C1 segment of cervical spinal cord (tissue), 14 donors: ENCODE results near the gene NPAS3.

Experiments used
- DNase-seq, 14 donors: peaks; one replicate each; lab custom pipeline; 2025; lab: John Stamatoyannopoulos, UW

NPAS3 gene

DNA sequence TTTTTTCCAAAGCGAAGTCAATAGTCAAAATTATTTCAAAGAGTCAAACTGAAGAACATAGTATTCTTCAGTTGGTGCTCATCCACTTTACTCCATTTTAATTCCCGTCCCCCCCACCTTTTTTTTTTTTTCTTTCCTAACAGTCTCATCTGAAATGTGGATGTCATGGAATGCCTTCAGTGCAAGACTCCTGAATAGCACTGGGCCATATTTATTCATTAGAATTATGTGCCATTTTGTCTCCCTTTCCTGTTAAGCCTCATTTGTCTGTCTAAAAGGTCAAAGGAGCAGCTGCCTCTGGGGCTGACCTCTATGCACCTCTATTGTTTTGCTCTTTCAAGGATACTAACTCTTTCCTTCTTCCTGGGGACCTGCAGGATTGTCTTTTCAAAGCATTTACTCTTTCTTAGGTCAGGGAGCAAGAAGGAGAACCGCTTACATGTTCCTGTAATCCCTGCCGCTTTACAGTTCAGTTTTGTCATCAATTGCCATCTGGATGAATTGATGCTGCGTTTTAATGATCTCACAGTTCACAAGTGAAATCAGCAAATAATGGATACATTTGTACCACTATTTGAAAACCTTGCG is 310.6 kb downstream of the NPAS3 start:
- DNase-seq: no peak

DNA sequence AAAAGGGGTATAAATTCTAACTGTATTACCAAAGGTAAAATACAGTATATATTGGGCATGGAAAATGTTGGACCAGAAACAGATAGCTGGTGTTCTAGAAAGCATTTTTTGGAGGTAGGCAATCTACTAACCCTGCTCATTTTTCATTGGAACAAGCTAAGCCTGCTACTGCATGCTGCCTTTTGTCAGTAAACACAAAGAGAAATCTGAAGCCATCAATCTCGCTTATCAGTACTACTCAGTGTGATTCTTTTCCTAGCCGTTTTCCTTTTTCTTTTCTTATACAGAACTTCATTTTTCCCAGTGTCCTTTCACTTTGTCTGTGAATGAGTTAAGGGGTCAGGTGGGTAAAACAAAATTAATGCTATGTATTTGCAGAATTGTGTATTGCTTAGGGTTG is 312.3 kb downstream of the NPAS3 start:
- no peak for DNase-seq

- no peak for DNase-seq
Observed at GRCh38 chr14:33254342-33254741, 315.7 kb downstream of the NPAS3 start.

DNA sequence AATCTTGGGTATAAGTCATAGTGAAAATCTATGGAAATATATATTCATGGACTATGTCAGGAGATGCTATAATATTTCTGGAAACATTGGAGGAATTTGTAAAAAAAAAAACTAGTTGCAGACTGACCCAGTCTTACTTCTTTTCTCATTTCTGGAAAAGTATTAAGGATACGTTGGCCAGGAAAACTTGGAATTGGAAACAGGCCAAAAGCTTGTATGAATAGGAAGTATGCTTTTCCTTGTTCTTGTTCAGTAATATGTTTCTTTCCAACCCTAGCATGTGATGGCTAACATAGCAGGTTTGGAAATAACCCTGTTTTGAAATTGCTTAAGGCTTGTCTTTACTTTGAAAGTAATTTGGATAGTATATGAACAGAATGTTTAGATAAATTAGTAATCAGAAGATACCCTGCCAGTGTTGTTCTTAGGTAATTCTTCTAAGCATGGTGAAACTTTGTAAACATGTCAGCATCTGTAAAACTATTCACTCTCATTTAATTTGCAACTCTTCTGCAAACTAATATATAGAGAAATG is 316.2 kb downstream of the NPAS3 start:
- DNase-seq: no peak

GRCh38 chr14:33257796-33258195 is 319.1 kb downstream of the NPAS3 start:
- DNase-seq: no peak

DNA sequence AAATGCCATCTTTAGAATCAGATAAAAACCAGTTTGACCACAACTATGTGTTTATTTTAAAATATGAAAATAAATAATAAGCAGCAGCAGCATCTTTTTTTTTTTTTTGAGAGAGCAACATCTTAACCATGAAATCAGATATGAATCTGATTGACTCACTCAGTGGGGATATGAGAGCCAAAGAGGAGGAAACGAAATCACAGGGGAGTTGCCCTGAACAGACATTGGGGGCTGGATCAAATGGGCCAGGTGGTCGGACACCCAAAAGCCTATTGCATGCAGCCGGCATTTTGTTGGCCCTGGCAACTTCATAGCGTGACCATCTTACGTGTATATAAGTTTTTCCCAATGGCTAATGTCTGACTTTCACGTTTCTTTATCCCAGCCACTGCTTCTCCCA is 321.1 kb downstream of the NPAS3 start:
- DNase-seq: no peak

DNA sequence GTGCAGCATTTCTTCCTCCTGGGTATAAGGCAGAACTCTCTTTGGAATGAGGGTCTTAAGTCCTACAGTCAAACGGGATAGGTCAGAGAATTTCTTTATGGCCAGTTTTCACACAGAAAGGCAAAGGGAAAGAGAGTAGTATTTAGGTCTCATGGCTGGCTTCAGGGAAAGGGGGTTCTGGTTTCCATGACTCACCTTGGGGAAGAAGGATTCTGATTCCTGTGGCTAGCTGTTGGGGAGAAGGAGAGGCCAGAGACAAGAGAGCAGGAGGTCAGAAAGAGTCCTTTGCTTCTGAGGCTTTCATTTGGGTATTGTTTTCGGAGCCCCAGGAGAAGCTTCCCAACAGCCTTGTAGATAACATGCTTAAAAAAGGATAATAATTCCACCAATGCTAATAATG is 332.5 kb downstream of the NPAS3 start:
- DNase-seq: no peak

GRCh38 chr14:33271891-33272290 is 333.2 kb downstream of the NPAS3 start:
- DNase-seq: no peak

- no peak for DNase-seq
Observed at GRCh38 chr14:33273978-33274377, 335.3 kb downstream of the NPAS3 start.

DNA sequence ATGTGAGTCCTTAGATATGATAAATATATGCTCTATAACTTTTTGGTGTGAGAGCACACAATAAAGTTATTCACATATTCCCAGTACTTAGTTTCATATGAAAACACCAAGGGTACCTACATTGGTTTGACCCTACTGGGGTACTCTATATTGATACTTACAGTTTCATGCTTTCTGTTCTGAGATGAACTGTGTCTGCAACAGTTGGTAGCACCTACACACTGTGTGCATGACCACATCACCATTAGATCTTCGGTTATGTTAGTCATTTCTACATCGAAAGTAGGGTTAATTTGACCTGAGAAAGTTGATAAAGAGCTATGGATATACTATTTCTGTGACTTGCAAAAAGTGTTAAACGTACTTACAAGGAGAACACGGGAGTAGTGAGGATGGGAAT is 337.2 kb downstream of the NPAS3 start:
- no peak for DNase-seq

GRCh38 chr14:33279865-33280264 is 341.2 kb downstream of the NPAS3 start:
- no peak for DNase-seq

- no peak for DNase-seq
Observed at GRCh38 chr14:33280646-33281045, 342.0 kb downstream of the NPAS3 start.

GRCh38 chr14:33282331-33283230 is 343.9 kb downstream of the NPAS3 start:
- DNase-seq: no peak

GRCh38 chr14:33285902-33286700 is 347.4 kb downstream of the NPAS3 start:
- no peak for DNase-seq

- no peak for DNase-seq
Observed at GRCh38 chr14:33287189-33287588, 348.5 kb downstream of the NPAS3 start.

DNA sequence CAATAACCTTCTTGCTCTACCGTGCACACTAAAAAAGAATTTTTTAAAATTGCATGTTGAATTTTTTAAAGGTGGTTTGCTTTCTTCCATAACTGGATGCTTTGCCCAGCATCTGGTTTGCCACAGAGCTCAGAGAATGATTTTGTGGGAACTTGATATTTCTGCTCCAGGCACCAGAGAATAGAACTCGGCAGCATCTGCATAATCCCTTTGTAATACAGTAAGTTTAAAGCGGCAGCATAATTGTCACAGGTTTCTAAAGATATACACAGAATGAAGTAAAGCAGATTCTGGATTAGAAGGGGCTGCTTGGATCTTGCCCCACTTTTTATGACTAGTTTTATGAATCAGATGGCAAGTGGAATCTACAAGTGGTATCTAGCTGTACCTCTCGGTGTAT is 352.0 kb downstream of the NPAS3 start:
- no peak for DNase-seq

DNA sequence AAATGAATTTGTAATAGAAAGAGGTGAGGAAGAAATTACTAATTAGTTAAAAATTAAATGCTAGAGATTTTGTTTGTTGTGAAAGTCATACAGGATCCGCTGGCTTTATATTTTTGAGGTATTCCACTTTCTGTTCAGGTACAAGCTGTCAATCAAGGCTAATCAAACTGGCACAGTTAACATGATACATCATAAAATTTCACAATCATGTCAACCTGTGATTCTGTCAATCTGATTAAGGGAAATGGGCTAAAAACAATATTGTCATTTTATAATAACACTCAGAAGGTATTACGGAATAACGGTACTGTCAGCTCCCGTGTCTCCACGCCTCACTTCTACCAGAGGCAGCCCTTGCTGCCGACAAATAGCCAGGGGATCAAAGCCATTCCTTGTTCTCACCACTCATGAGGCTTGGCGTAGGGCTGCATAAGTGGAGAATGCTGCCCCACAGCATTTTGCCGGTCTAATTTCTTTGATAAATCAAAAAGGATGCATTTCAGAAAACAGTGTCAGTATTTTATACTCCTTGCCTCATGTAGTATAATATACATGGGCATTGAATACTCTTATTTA is 352.9 kb downstream of the NPAS3 start:
- DNase-seq: no peak

- DNase-seq: no peak
Observed at GRCh38 chr14:33294419-33294818, 355.7 kb downstream of the NPAS3 start.

GRCh38 chr14:33297565-33297964 is 358.9 kb downstream of the NPAS3 start:
- DNase-seq: no peak

DNA sequence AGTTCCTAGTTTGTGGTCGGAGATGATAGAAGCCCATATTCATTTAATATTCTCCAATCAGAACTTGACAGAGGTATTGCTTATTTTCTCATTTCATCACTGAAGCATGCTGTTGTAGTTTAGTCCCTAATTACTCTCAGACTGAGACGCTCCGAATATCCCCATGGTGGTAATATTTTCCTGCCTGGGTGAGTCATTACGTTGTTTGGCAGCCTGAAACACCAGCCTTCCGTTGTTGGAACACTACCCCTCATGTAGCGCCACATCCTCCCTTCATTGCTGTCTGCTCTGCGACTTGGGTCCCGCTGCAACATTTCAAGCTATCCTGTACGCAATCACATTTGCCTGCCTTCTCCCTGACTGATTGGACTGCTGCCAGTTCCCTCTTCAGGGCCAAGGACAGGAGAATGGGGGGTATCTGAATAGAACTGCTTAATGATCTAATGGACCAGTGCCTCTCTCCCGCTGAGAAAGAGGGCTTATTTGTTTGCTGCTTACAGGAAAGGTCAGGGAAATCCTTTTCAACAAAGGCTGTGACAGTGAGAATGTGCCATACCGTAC is 369.1 kb downstream of the NPAS3 start:
- DNase-seq: peak in 9 of 14 donors; percentile 15 to 62 (median 27)

DNA sequence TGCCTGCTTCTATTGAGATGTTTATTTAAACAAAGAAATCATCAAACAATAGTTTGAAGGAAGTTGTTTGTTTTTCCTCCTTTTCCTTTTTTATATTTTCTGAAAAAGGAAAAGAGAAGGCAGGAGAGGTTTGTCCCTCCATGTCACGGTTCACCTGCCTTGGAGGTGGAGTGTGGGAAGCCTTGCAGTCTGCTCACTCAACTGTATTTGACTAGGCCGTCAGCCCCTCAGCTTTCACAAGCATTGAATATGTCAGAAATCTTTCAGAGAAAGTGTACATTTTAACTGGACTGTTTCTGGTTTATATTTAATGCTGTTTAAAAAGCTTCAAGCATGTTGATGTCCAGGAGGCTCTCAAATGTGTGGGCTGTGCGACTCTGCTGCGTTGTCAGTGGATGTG is 370.4 kb downstream of the NPAS3 start:
- DNase-seq: no peak
